Activated CD8-positive, alpha-beta memory T cell treated with anti-CD3 and anti-CD28 coated beads for 4 hours (primary cell): ENCODE measurements around the gene FHOD3.
"Not testable (repeated sequence)": the region's sequence is repeated elsewhere in the genome, so short reads cannot be mapped to it uniquely, and the experiment has no call there.

Experiments used
- DNase-seq, 2 donors: peaks; one replicate each; pipeline ENCODE4 v3.0.0-alpha.2; 2020; ENCODE audit warnings: low read depth in 2 of 2

The FHOD3 gene

GRCh38 chr18:36449451-36449850 lies 151.9 kb downstream of the FHOD3 start:
- no peak for DNase-seq

- no peak for DNase-seq
Measured at GRCh38 chr18:36450264-36450663, 152.8 kb downstream of the FHOD3 start.

- no peak for DNase-seq
Measured at GRCh38 chr18:36451454-36452251, 154.1 kb downstream of the FHOD3 start.

GRCh38 chr18:36454245-36454644 lies 156.7 kb downstream of the FHOD3 start:
- no peak for DNase-seq

GRCh38 chr18:36454848-36455458 lies 157.4 kb downstream of the FHOD3 start:
- DNase-seq: no peak

GRCh38 chr18:36455931-36456330 lies 158.4 kb downstream of the FHOD3 start:
- DNase-seq: no peak

- no peak for DNase-seq
Measured at GRCh38 chr18:36456622-36457021, 159.1 kb downstream of the FHOD3 start.

GRCh38 chr18:36457683-36458082 lies 160.2 kb downstream of the FHOD3 start:
- DNase-seq: no peak

- no peak for DNase-seq
Measured at GRCh38 chr18:36458306-36458705, 160.8 kb downstream of the FHOD3 start.

GRCh38 chr18:36459203-36459602 lies 161.7 kb downstream of the FHOD3 start:
- no peak for DNase-seq

GRCh38 chr18:36459786-36460185 lies 162.3 kb downstream of the FHOD3 start:
- no peak for DNase-seq

GRCh38 chr18:36460324-36460850 lies 162.9 kb downstream of the FHOD3 start:
- no peak for DNase-seq

GRCh38 chr18:36460854-36461253 lies 163.3 kb downstream of the FHOD3 start:
- no peak for DNase-seq

GRCh38 chr18:36461551-36461987 lies 164.1 kb downstream of the FHOD3 start:
- DNase-seq: no peak

- DNase-seq: not testable (repeated sequence)
Measured at GRCh38 chr18:36463516-36463915, 166.0 kb downstream of the FHOD3 start.

- DNase-seq: no peak
Measured at GRCh38 chr18:36464126-36464651, 166.7 kb downstream of the FHOD3 start.

- no peak for DNase-seq
Measured at GRCh38 chr18:36465276-36465675, 167.8 kb downstream of the FHOD3 start.

GRCh38 chr18:36465970-36466369 lies 168.5 kb downstream of the FHOD3 start:
- no peak for DNase-seq

GRCh38 chr18:36467614-36468013 lies 170.1 kb downstream of the FHOD3 start:
- DNase-seq: no peak

- DNase-seq: no peak
Measured at GRCh38 chr18:36468161-36468560, 170.6 kb downstream of the FHOD3 start.

- no peak for DNase-seq
Measured at GRCh38 chr18:36469461-36469860, 171.9 kb downstream of the FHOD3 start.

- no peak for DNase-seq
Measured at GRCh38 chr18:36470896-36471295, 173.4 kb downstream of the FHOD3 start.

- no peak for DNase-seq
Measured at GRCh38 chr18:36471393-36471792, 173.9 kb downstream of the FHOD3 start.
